Left renal cortex interstitium (tissue), 4 donors: ENCODE results near the gene NT5M. TPM values are rescaled to one million over a fixed set of nuclear protein-coding genes. Genes with fewer than 3 reads are reported as not detected.
"Not testable (repeated sequence)": the region's sequence is repeated elsewhere in the genome, so short reads cannot be mapped to it uniquely, and the experiment has no call there.

Experiments used
- DNase-seq, 4 donors: peaks; one replicate each; pipeline ENCODE4 v3.0.0-alpha.2; 2013; ENCODE audit warnings: low read depth in 4 of 4, low spot score in 2 of 4, missing footprints in 1 of 4
- polyA plus RNA-seq, 4 donors: library from polyadenylated mRNA; unstranded; fragments of 120-200 nt; gene quantifications; one replicate each; pipeline ENCODE4 v1.2.1, GENCODE V29; 2013; ENCODE audit not compliant: insufficient read length in 4 of 4

The NT5M gene
- polyA plus RNA-seq, 4 donors, result 4.1 to 8.6 (median 6.3) TPM

GRCh38 chr17:17366235-17366634, 63.1 kb downstream of the NT5M start:
- DNase-seq, result no peak

- DNase-seq, result no peak
These were observed 64.0 kb downstream of the NT5M start for GRCh38 chr17:17366941-17367875.

- no peak for DNase-seq
These were observed 64.8 kb downstream of the NT5M start for GRCh38 chr17:17367931-17368330.

GRCh38 chr17:17370711-17371110, 67.5 kb downstream of the NT5M start:
- no peak for DNase-seq

GRCh38 chr17:17372856-17373520, 69.8 kb downstream of the NT5M start:
- DNase-seq, result no peak

GRCh38 chr17:17375841-17376240, 72.7 kb downstream of the NT5M start:
- no peak for DNase-seq

- no peak for DNase-seq
These were observed 73.2 kb downstream of the NT5M start for GRCh38 chr17:17376362-17376761.

- DNase-seq, result no peak
These were observed 74.1 kb downstream of the NT5M start for GRCh38 chr17:17377071-17377967.

- no peak for DNase-seq
These were observed 76.2 kb downstream of the NT5M start for GRCh38 chr17:17379197-17379991.

GRCh38 chr17:17380145-17380925, 77.2 kb downstream of the NT5M start:
- DNase-seq, result no peak

- DNase-seq, result no peak
These were observed 78.4 kb downstream of the NT5M start for GRCh38 chr17:17381446-17382064.

GRCh38 chr17:17382065-17382459, 78.9 kb downstream of the NT5M start:
- DNase-seq, result no peak

- no peak for DNase-seq
These were observed 79.8 kb downstream of the NT5M start for GRCh38 chr17:17382971-17383370.

- not testable (repeated sequence) for DNase-seq
These were observed 80.5 kb downstream of the NT5M start for GRCh38 chr17:17383431-17384290.

GRCh38 chr17:17384291-17384615, 81.1 kb downstream of the NT5M start:
- DNase-seq, result no peak

GRCh38 chr17:17384961-17385360, 81.8 kb downstream of the NT5M start:
- no peak for DNase-seq

GRCh38 chr17:17385491-17385890, 82.3 kb downstream of the NT5M start:
- DNase-seq, result no peak
